A549 (cell line): ENCODE measurements around the gene RNF114. TPM values are rescaled to one million over a fixed set of nuclear protein-coding genes. Genes with fewer than 3 reads are reported as not detected.
A peak's percentile ranks its signal among the peaks of the same experiment; 100 is the strongest.

Experiments used
- ATAC-seq, 2 experiments: fragments of 200-7000 bp in 1 of 2; fragments of >200 bp in 1 of 2; cut with Nextera tagmentation in 1 of 2; cut with Tn5 transposase in 1 of 2; 3 replicates each; pipeline versions ENCODE4 v1.8.0 to v1.9.1; 2018 to 2020; ENCODE audit warnings: mild to moderate bottlenecking in 1 of 2, moderate library complexity in 1 of 2
- CTCF ChIA-PET: fragments of 300-600 bp; sonication (Branson Sonifier 250); formaldehyde crosslinking; extraction: SDS; loops from one replicate; lab custom pipeline; 2021; ENCODE audit warnings: antibody characterized with exemption, inconsistent platforms; lab: Yijun Ruan, JAX
- POLR2A ChIA-PET: fragments of 350-600 bp; formaldehyde crosslinking; extraction: SDS; loops from one replicate; lab custom pipeline; 2021; ENCODE audit warnings: antibody characterized with exemption, inconsistent platforms; lab: Yijun Ruan, JAX
- DNase-seq, 2 experiments: peaks; one replicate each; pipeline versions ENCODE4 v3.0.0 to v3.0.0-alpha.2; 2011 to 2016; ENCODE audit warnings: low read depth in 1 of 2, low spot score in 1 of 2
- FAIRE-seq: peaks from 2 replicates; lab custom pipeline; 2011; peaks lifted over from hg19 to GRCh38; lab: Jason Lieb, UNC
- H3K27ac ChIP-seq, 2 experiments: fragments of >200 bp; sonication (Bioruptor Twin); formaldehyde crosslinking; 3 replicates each; pipeline ENCODE4 v1.5.1; 2016 to 2017
- H3K4me1 ChIP-seq: fragments of >200 bp; sonication (Bioruptor Twin); formaldehyde crosslinking; 3 replicates; pipeline ENCODE4 v1.6.1; 2016
- H3K4me2 ChIP-seq: fragments of >200 bp; sonication (Bioruptor Twin); formaldehyde crosslinking; 3 replicates; pipeline ENCODE4 v1.6.1; 2016
- H3K4me3 ChIP-seq: fragments of >200 bp; sonication (Bioruptor Twin); formaldehyde crosslinking; 3 replicates; pipeline ENCODE4 v1.5.1; 2016
- H3K9me3 ChIP-seq: fragments of >200 bp; sonication (Bioruptor Twin); formaldehyde crosslinking; 3 replicates; pipeline ENCODE4 v1.6.1; 2016
- ATOH8 ChIP-seq: fragments of 250-450 bp; sonication (Bioruptor Pico); IDR thresholded peaks from 2 replicates; pipeline ENCODE4 v1.5.0; 2020; ENCODE audit warnings: low read depth, mild to moderate bottlenecking, moderate library complexity
- BHLHE40 ChIP-seq: IDR thresholded peaks from 2 replicates; pipeline ENCODE4 v1.6.1; 2012; ENCODE audit warnings: low read depth, low read length, inconsistent platforms
- CBX2 ChIP-seq: fragments of 200-600 bp; sonication (generic); IDR thresholded peaks from 2 replicates; pipeline ENCODE4 v1.6.1; 2016; ENCODE audit warnings: low read depth, mild to moderate bottlenecking, borderline replicate concordance
- CHD2 ChIP-seq: fragments of 150-350 bp; IDR thresholded peaks from 2 replicates; pipeline ENCODE4 v1.6.1; 2014; ENCODE audit warnings: low read length; ENCODE audit not compliant: partially characterized antibody
- E2F6 ChIP-seq: IDR thresholded peaks from 2 replicates; pipeline ENCODE4 v1.6.1; 2012; ENCODE audit warnings: low read depth, borderline replicate concordance
- EP300 ChIP-seq, 2 experiments: fragments of >200 bp; sonication (Bioruptor Twin); formaldehyde crosslinking; IDR thresholded peaks; 2 replicates in 1 of 2; 3 replicates in 1 of 2; pipeline ENCODE4 v1.6.1; 2016 to 2017
- ESRRA ChIP-seq: fragments of 150-350 bp; IDR thresholded peaks from 2 replicates; pipeline ENCODE4 v1.6.1; 2014; ENCODE audit warnings: mild to moderate bottlenecking, low read length, borderline replicate concordance
- FOSB ChIP-seq: fragments of 250-450 bp; sonication (Bioruptor Pico); IDR thresholded peaks from 2 replicates; pipeline ENCODE4 v1.5.0; 2020; ENCODE audit warnings: mild to moderate bottlenecking, moderate library complexity
- FOSL2 ChIP-seq, 2 experiments: fragments of 450-650 bp in 1 of 2; fragments of >200 bp in 1 of 2; sonication (Bioruptor Twin) in 1 of 2; formaldehyde crosslinking; IDR thresholded peaks; 2 replicates each; pipeline versions ENCODE4 v1.5.0 to v1.6.1; 2016 to 2020; ENCODE audit warnings: mild to moderate bottlenecking in 1 of 2, moderate library complexity in 1 of 2
- GATA3 ChIP-seq: IDR thresholded peaks from 2 replicates; pipeline ENCODE4 v1.6.1; 2012; ENCODE audit warnings: borderline replicate concordance
- HOXA7 ChIP-seq: fragments of 250-450 bp; sonication (Bioruptor Pico); IDR thresholded peaks from 2 replicates; pipeline ENCODE4 v1.5.0; 2020; ENCODE audit warnings: mild to moderate bottlenecking, moderate library complexity
- HOXB5 ChIP-seq: fragments of 250-450 bp; sonication (Bioruptor Pico); IDR thresholded peaks from 2 replicates; pipeline ENCODE4 v1.5.0; 2020; ENCODE audit warnings: mild to moderate bottlenecking, moderate library complexity
- KDM1A ChIP-seq: fragments of 200-600 bp; sonication (generic); IDR thresholded peaks from 2 replicates; pipeline ENCODE4 v1.6.1; 2016; ENCODE audit warnings: low read depth, mild to moderate bottlenecking
- MAX ChIP-seq: IDR thresholded peaks from 2 replicates; pipeline ENCODE4 v1.6.1; 2012
- NR3C1 ChIP-seq: fragments of >200 bp; sonication (Bioruptor Twin); formaldehyde crosslinking; IDR thresholded peaks from 3 replicates; pipeline ENCODE4 v1.6.1; 2017
- PBX3 ChIP-seq: IDR thresholded peaks from 2 replicates; pipeline ENCODE4 v1.6.1; 2012
- POLR2AphosphoS2 ChIP-seq: conservative IDR thresholded peaks from 2 replicates; pipeline ENCODE4 v1.6.1; 2012; ENCODE audit warnings: low read length, improper control_type of control experiment, inconsistent platforms
- RAD21 ChIP-seq, 2 experiments: fragments of >200 bp in 1 of 2; sonication (Bioruptor Twin) in 1 of 2; formaldehyde crosslinking in 1 of 2; IDR thresholded peaks in 1 of 2; conservative IDR thresholded peaks in 1 of 2; 2 replicates in 1 of 2; 3 replicates in 1 of 2; pipeline ENCODE4 v1.6.1; 2012 to 2018; ENCODE audit warnings: inconsistent platforms in 1 of 2
- RFX5 ChIP-seq: fragments of 450-650 bp; IDR thresholded peaks from 2 replicates; pipeline ENCODE4 v1.7.1; 2014; ENCODE audit warnings: antibody characterized with exemption, mild to moderate bottlenecking, moderate library complexity
- SMC3 ChIP-seq: fragments of >200 bp; sonication (Bioruptor Twin); formaldehyde crosslinking; IDR thresholded peaks from 3 replicates; pipeline ENCODE4 v1.6.1; 2018; ENCODE audit warnings: inconsistent platforms
- TP53 ChIP-seq: fragments of 250-450 bp; sonication (Bioruptor Pico); IDR thresholded peaks from 2 replicates; pipeline ENCODE4 v1.5.0; 2021; ENCODE audit warnings: mild to moderate bottlenecking, moderate library complexity
- ZC3H11A ChIP-seq: fragments of 450-650 bp; IDR thresholded peaks from 2 replicates; pipeline ENCODE4 v1.6.1; 2014; ENCODE audit warnings: antibody characterized with exemption, mild to moderate bottlenecking
- ZSCAN20 ChIP-seq: fragments of 250-450 bp; sonication (Bioruptor Pico); IDR thresholded peaks from 2 replicates; pipeline ENCODE4 v1.8.0; 2022; ENCODE audit warnings: mild to moderate bottlenecking, moderate library complexity
- WGBS: methylation state at CpG from one replicate; pipeline ENCODE4 v1.1.6; 2017; ENCODE audit errors: missing lambda C conversion rate; 5-methylcytosine and 5-hydroxymethylcytosine counted together
- polyA plus RNA-seq, 4 experiments: library from polyadenylated mRNA; depleted of rRNA in 3 of 4; stranded (reverse); fragments of >200 nt; fragmentation: RNase III in 1 of 4; extraction: RNeasy Plus Mini Kit Qiagen cat#74134 plus additional on column Dnase treatment in 1 of 4; gene quantifications; 2 replicates in 3 of 4; 3 replicates in 1 of 4; pipeline ENCODE4 v1.2.3, GENCODE V29; 2011 to 2017
- TF ChIP-seq, protein P1 (sequence below): fragments of 200-600 bp; sonication (generic); IDR thresholded peaks from 2 replicates; pipeline ENCODE4 v1.6.1; 2016; ENCODE audit warnings: antibody characterized with exemption, mild to moderate bottlenecking, moderate library complexity

The RNF114 gene
- polyA plus RNA-seq, 2 of the 4 experiments (the other 2 are of a cell fraction), result 43.1 to 44.8 TPM

GRCh38 chr20:49986049-49986448 lies 49.9 kb downstream of the RNF114 start:
- Histone ChIP-seq H3K27ac (peak overlapping the region; percentile 3 to 74; a peak in 5 of 6 replicates), H3K9me3 (no peaks in the 10 kb centered on the region), H3K4me2 (peak overlapping the region; percentile 95), H3K4me3 (peak overlapping the region; percentile 69; the same call in 2 of the 3 replicates), H3K4me1 (peaks cover 80% of the 10 kb centered on the region)
- ATAC-seq (no peak), FAIRE-seq (no peak), DNase-seq (no peak)
- TF ChIP-seq RFX5 (no peak), BHLHE40 (no peak), HOXA7 (CRISPR knock-in tag) (no peak), ESRRA (no peak), POLR2AphosphoS2 (no peak), SMC3 (no peak), FOSB (CRISPR knock-in tag) (no peak), NR3C1 (no peak), E2F6 (no peak), CHD2 (no peak), HOXB5 (CRISPR knock-in tag) (no peak), RAD21 (conservative IDR thresholded peaks at IDR 0.05 in 1 of 2, IDR thresholded peaks at IDR 0.05 in 1 of 2) (no peak), ZC3H11A (no peak), TP53 (CRISPR knock-in tag) (no peak), EP300 (IDR thresholded peaks at IDR 0.05) (no peak), ATOH8 (no peak), CBX2 (no peak), PBX3 (no peak)
- TF ChIP-seq, protein P1, sequence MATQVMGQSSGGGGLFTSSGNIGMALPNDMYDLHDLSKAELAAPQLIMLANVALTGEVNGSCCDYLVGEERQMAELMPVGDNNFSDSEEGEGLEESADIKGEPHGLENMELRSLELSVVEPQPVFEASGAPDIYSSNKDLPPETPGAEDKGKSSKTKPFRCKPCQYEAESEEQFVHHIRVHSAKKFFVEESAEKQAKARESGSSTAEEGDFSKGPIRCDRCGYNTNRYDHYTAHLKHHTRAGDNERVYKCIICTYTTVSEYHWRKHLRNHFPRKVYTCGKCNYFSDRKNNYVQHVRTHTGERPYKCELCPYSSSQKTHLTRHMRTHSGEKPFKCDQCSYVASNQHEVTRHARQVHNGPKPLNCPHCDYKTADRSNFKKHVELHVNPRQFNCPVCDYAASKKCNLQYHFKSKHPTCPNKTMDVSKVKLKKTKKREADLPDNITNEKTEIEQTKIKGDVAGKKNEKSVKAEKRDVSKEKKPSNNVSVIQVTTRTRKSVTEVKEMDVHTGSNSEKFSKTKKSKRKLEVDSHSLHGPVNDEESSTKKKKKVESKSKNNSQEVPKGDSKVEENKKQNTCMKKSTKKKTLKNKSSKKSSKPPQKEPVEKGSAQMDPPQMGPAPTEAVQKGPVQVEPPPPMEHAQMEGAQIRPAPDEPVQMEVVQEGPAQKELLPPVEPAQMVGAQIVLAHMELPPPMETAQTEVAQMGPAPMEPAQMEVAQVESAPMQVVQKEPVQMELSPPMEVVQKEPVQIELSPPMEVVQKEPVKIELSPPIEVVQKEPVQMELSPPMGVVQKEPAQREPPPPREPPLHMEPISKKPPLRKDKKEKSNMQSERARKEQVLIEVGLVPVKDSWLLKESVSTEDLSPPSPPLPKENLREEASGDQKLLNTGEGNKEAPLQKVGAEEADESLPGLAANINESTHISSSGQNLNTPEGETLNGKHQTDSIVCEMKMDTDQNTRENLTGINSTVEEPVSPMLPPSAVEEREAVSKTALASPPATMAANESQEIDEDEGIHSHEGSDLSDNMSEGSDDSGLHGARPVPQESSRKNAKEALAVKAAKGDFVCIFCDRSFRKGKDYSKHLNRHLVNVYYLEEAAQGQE, result no peak
- 85% methylated on average over 4 of the region's 4 CpGs for WGBS
- ChIA-PET POLR2A (no interaction called here), CTCF (interaction anchor here (1.2 to 28.4 kb wide), 4 partner anchors 10 to 99 kb away, joined by 3 to 1049 read pairs (median 6); no protein-coding TSS in a partner anchor)

DNA sequence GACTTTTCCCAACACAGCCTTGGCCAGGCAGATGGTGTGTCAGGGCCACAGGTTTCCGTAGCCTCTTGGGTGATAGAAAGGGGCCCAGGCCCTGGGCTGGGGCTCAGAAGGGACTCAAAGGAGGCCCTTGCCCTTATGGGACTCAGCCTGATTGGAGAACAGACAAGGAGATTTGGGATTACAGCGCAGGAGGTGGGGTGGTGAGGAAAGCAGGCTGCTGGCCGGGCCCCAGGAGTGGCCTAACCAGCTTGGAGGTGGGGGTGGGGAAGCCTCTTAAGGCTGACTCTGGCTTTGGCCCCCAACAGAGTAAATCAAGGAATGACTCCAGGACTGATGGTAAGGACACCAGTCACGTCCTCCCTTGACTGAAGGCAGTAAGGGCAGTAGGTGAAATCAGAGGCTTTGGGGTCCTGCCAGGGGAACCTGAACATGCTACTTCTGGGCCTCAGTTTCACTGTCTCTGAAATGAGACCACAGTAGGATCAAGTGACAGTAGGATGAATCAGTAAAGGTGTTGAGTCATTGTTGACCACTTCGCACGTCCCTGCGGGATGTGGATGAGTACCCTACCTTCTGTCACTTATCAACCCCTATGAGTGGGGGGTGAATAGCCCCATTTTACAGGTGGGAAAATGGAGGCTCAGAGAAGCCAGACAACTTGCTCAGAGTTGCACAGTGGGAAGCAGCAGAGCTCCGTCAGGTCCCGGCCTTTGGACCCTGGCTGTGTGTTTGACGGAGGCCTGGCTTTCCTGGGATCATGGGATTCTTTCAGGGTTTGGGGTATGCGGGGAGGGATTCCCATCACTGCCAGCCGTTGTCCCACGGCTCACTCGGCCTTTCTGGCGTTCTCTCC lies 51.0 kb downstream of the RNF114 start:
- no peaks in the 10 kb centered on the region for H3K9me3 ChIP-seq
- no peak for FAIRE-seq
- ATAC-seq, result no peak
- 66% methylated on average over 13 of the region's 15 CpGs for WGBS
- peak overlapping the region; percentile 12 to 74; a peak in 4 of 6 replicates for H3K27ac ChIP-seq
- TF ChIP-seq RAD21 (conservative IDR thresholded peaks at IDR 0.05 in 1 of 2, IDR thresholded peaks at IDR 0.05 in 1 of 2), result no peak
- no peak for TF ChIP-seq GATA3
- TF ChIP-seq ZSCAN20 (CRISPR knock-in tag), result no peak
- TF ChIP-seq MAX, result no peak
- no peak for TF ChIP-seq FOSL2 (IDR thresholded peaks at IDR 0.05)
- peak; percentile 62 for TF ChIP-seq FOSL2 (CRISPR knock-in tag; IDR thresholded peaks at IDR 0.05)
- peak; percentile 80; the same call in 1 of the 2 replicates for TF ChIP-seq KDM1A
- ChIA-PET POLR2A (interaction anchor here (0.6 kb wide), 1 partner anchor 13 kb away, joined by 3 read pairs; no protein-coding TSS in a partner anchor), CTCF (interaction anchor here (1.0 to 28.4 kb wide), 8 partner anchors 8 to 98 kb away, joined by 3 to 1049 read pairs (median 5); no protein-coding TSS in a partner anchor)
- no peak overlapping the region for H3K4me3 ChIP-seq
- H3K4me2 ChIP-seq, result peak overlapping the region; percentile 95
- no peak for DNase-seq
- peaks cover 74% of the 10 kb centered on the region for H3K4me1 ChIP-seq
